B cell (primary cell): ENCODE results near the gene IBA57. TPM values are rescaled to one million over a fixed set of nuclear protein-coding genes. Genes with fewer than 3 reads are reported as not detected.

Experiments
- ATAC-seq: fragments of 200-7000 bp; cut with Tn5 transposase; one replicate; pipeline ENCODE4 v1.10.0; 2021; ENCODE audit warnings: low read depth, mild to moderate bottlenecking, moderate number of reproducible peaks, moderate library complexity
- CTCF ChIA-PET: fragments of 350-600 bp; sonication (Branson Sonifier 250); formaldehyde crosslinking; loops from one replicate; lab custom pipeline; 2021; ENCODE audit warnings: antibody characterized with exemption, inconsistent platforms; lab: Charles Lee
- POLR2A ChIA-PET: fragments of 350-600 bp; sonication (Branson Sonifier 250); formaldehyde crosslinking; loops from one replicate; lab custom pipeline; 2021; ENCODE audit warnings: antibody characterized with exemption; lab: Charles Lee
- DNase-seq: peaks from one replicate; pipeline ENCODE4 v3.0.0; 2013
- H2AFZ ChIP-seq: 2 replicates; pipeline ENCODE4 v1.6.1; 2012; ENCODE audit warnings: mild to moderate bottlenecking, low read depth, low read length; ENCODE audit not compliant: insufficient read depth, poor library complexity, severe bottlenecking
- H3K27ac ChIP-seq, 2 donors: 1 replicate in 1 of 2; 2 replicates in 1 of 2; pipeline ENCODE4 v1.5.1; 2012 to 2013; ENCODE audit warnings: low read length in 2 of 2, mild to moderate bottlenecking in 2 of 2, moderate library complexity in 1 of 2
- H3K27me3 ChIP-seq, 4 experiments: fragments of 200-600 bp in 1 of 4; sonication (generic) in 1 of 4; replicated peaks in 1 of 4; 1 replicate in 2 of 4; 2 replicates in 2 of 4; pipeline versions ENCODE4 v1.6.1 to v1.7.0; 2013 to 2016; ENCODE audit warnings: low read length in 3 of 4, mild to moderate bottlenecking in 2 of 4, mixed read lengths in 1 of 4, moderate library complexity in 1 of 4; ENCODE audit not compliant: insufficient read depth in 4 of 4, control insufficient read depth in 3 of 4; ENCODE audit errors: control extremely low read depth in 1 of 4
- H3K36me3 ChIP-seq, 2 experiments: replicated peaks in 1 of 2; 1 replicate in 1 of 2; 2 replicates in 1 of 2; pipeline versions ENCODE4 v1.6.1 to v1.7.1; 2013; ENCODE audit warnings: low read length in 1 of 2; ENCODE audit not compliant: insufficient read depth in 2 of 2, control insufficient read depth in 1 of 2; ENCODE audit errors: control extremely low read depth in 1 of 2, extremely low read depth in 1 of 2
- H3K4me1 ChIP-seq, 2 donors: fragments of 200-600 bp in 1 of 2; sonication (generic) in 1 of 2; 1 replicate in 1 of 2; 2 replicates in 1 of 2; pipeline versions ENCODE4 v1.5.1 to v1.6.1; 2013 to 2017; ENCODE audit warnings: low read length in 2 of 2; ENCODE audit not compliant: control insufficient read depth in 2 of 2, insufficient read depth in 2 of 2
- H3K4me2 ChIP-seq: replicated peaks from 2 replicates; pipeline ENCODE3; 2012; ENCODE audit warnings: mild to moderate bottlenecking, low read depth, low read length; ENCODE audit not compliant: poor library complexity, severe bottlenecking
- H3K4me3 ChIP-seq, 5 experiments: fragments of 200-600 bp in 1 of 5; sonication (generic) in 1 of 5; 1 replicate in 3 of 5; 2 replicates in 2 of 5; pipeline versions ENCODE4 v1.5.1 to v1.7.0; 2011 to 2016; ENCODE audit warnings: low read length in 4 of 5, mild to moderate bottlenecking in 4 of 5, low read depth in 2 of 5, control low read depth in 1 of 5, moderate library complexity in 1 of 5; ENCODE audit not compliant: insufficient read depth in 1 of 5; ENCODE audit errors: control extremely low read depth in 1 of 5, extremely low read depth in 1 of 5
- H3K79me2 ChIP-seq: fragments of 200-600 bp; sonication (generic); one replicate; pipeline ENCODE4 v1.6.0; 2016; ENCODE audit warnings: low read length; ENCODE audit not compliant: control insufficient read depth, insufficient read depth
- H3K9ac ChIP-seq: fragments of 200-600 bp; sonication (generic); 2 replicates; pipeline ENCODE4 v1.6.1; 2017; ENCODE audit warnings: mild to moderate bottlenecking, low read length, moderate library complexity
- H3K9me3 ChIP-seq, 3 donors: one replicate each; pipeline versions ENCODE4 v1.6.1 to v1.7.1; 2013; ENCODE audit warnings: low read length in 2 of 3; ENCODE audit not compliant: control insufficient read depth in 2 of 3, insufficient read depth in 1 of 3; ENCODE audit errors: control extremely low read depth in 1 of 3
- H4K20me1 ChIP-seq: 2 replicates; pipeline ENCODE4 v1.6.0; 2012; ENCODE audit warnings: mild to moderate bottlenecking, low read length; ENCODE audit not compliant: insufficient read depth, control insufficient read depth, poor library complexity, severe bottlenecking
- H3K27ac Mint-ChIP-seq: one replicate; pipeline ENCODE4 v1.8.0; 2021; ENCODE audit warnings: mixed read lengths
- H3K27me3 Mint-ChIP-seq: one replicate; pipeline ENCODE4 v1.8.0; 2021; ENCODE audit warnings: mixed read lengths
- H3K4me1 Mint-ChIP-seq: one replicate; pipeline ENCODE4 v1.8.0; 2021; ENCODE audit warnings: mixed read lengths
- H3K4me3 Mint-ChIP-seq: one replicate; pipeline ENCODE4 v1.8.0; 2021; ENCODE audit warnings: mixed read lengths
- H3K9me3 Mint-ChIP-seq: one replicate; pipeline ENCODE4 v1.8.0; 2022; ENCODE audit warnings: mixed read lengths; ENCODE audit not compliant: insufficient read depth
- EZH2 ChIP-seq: IDR thresholded peaks from 2 replicates; pipeline ENCODE4 v1.6.1; 2012; ENCODE audit warnings: borderline replicate concordance, low read depth, mild to moderate bottlenecking, moderate library complexity, low read length; ENCODE audit not compliant: insufficient read depth, poor library complexity, severe bottlenecking
- WGBS: methylation state at CpG from one replicate; pipeline ENCODE4 v1.1.5; 2013; ENCODE audit warnings: missing lambda C conversion rate; ENCODE audit not compliant: insufficient coverage; 5-methylcytosine and 5-hydroxymethylcytosine counted together
- intact Hi-C: fragments of 100-400 bp; cut with micrococcal nuclease; formaldehyde crosslinking; loops from one replicate; pipeline ENCODE4 v1.10.0; 2022
- polyA plus RNA-seq: library from polyadenylated mRNA; depleted of rRNA; stranded (reverse); fragments of >200 nt; gene quantifications from 2 replicates; pipeline ENCODE4 v1.2.3, GENCODE V29; 2012
- total RNA-seq, 2 donors: library from RNA; stranded (reverse); fragments of 120-200 nt in 1 of 2; gene quantifications; 1 replicate in 1 of 2; 2 replicates in 1 of 2; pipeline versions ENCODE4 v1.2.3 to v1.2.4, GENCODE V29; 2013 to 2022
- TF ChIP-seq, protein P1 (sequence below): fragments of 200-600 bp; IDR thresholded peaks from one replicate; pipeline ENCODE4 v1.8.0; 2022; ENCODE audit warnings: antibody characterized with exemption, mild to moderate bottlenecking

Gene IBA57
- total and polyA plus RNA-seq, 2 donors (not counting 1 experiment from before 2014, with no cell fraction given): 5.2 to 12.8 TPM

DNA sequence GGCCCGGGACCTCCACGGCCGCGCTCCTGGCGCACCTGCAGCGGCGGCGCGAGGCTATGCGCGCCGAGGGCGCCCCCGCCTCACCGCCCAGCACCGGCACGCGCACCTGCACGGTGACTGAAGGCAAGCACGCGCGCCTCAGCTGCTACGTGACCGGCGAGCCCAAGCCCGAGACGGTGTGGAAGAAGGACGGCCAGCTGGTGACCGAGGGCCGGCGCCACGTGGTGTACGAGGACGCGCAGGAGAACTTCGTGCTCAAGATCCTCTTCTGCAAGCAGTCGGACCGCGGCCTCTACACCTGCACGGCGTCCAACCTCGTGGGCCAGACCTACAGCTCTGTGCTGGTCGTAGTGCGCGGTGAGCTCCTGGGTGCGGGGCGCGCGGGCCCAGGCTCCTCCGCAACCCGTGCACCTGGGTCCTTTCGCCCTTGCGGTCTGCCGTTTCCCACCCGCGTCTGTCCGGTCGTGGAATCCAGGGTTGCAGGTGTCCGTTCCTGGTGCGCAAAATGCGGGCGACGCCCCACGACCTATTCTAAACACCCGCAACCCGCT lies 46.9 kb downstream of the IBA57 start:
- POLR2A ChIA-PET: interaction anchor here (1.3 kb wide), 1 partner anchor 17 kb away, joined by 5 read pairs; no protein-coding TSS in a partner anchor
- no peak for TF ChIP-seq EZH2
- TF ChIP-seq, protein P1, sequence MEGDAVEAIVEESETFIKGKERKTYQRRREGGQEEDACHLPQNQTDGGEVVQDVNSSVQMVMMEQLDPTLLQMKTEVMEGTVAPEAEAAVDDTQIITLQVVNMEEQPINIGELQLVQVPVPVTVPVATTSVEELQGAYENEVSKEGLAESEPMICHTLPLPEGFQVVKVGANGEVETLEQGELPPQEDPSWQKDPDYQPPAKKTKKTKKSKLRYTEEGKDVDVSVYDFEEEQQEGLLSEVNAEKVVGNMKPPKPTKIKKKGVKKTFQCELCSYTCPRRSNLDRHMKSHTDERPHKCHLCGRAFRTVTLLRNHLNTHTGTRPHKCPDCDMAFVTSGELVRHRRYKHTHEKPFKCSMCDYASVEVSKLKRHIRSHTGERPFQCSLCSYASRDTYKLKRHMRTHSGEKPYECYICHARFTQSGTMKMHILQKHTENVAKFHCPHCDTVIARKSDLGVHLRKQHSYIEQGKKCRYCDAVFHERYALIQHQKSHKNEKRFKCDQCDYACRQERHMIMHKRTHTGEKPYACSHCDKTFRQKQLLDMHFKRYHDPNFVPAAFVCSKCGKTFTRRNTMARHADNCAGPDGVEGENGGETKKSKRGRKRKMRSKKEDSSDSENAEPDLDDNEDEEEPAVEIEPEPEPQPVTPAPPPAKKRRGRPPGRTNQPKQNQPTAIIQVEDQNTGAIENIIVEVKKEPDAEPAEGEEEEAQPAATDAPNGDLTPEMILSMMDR: no peak
- Histone ChIP-seq H3K4me3 (peak overlapping the region in 2 of 5 experiments; percentile 57 to 62), H2AFZ (peak overlapping the region; percentile 89), H3K36me3 (no peaks in the 10 kb centered on the region), H4K20me1 (no peaks in the 10 kb centered on the region), H3K4me2 (peak overlapping the region; percentile 99), H3K27me3 (peaks cover 0 to 6% (median 0%) of the 10 kb centered on the region in 4 experiments), H3K9me3 (peaks cover 0 to 7% (median 0%) of the 10 kb centered on the region in 3 donors), H3K4me1 (peaks cover 0 to 8% of the 10 kb centered on the region in 2 donors), H3K27ac (no peak overlapping the region), H3K9ac (no peak overlapping the region), H3K79me2 (no peaks in the 10 kb centered on the region)
- Mint-ChIP-seq H3K4me3 (peak overlapping the region; percentile 97), H3K4me1 (peaks cover 5% of the 10 kb centered on the region), H3K9me3 (no peaks in the 10 kb centered on the region), H3K27me3 (no peaks in the 10 kb centered on the region), H3K27ac (no peak overlapping the region)
- 62% methylated on average over 54 of the region's 66 CpGs for WGBS
- CTCF ChIA-PET: interaction anchor here (0.8 kb wide), 1 partner anchor 13 kb away, joined by 4 read pairs; no protein-coding TSS in a partner anchor
- DNase-seq (no peak), ATAC-seq (no peak)
- intact Hi-C loops: loop anchor here (2.0 to 5.0 kb wide), 2 partner anchors 130 to 290 kb away; partner anchors contain the start of gene ARF1
